Endothelial cell (in vitro differentiated cells): ENCODE results near the gene PRKAG2. TPM values are rescaled to one million over a fixed set of nuclear protein-coding genes. Genes with fewer than 3 reads are reported as not detected.
"Not testable (repeated sequence)": the region's sequence is repeated elsewhere in the genome, so short reads cannot be mapped to it uniquely, and the experiment has no call there.

ENCODE experiments used
- DNase-seq: peaks from one replicate; pipeline ENCODE4 v3.0.0; 2021; ENCODE audit warnings: low spot score
- H3K27ac Mint-ChIP-seq: one replicate; pipeline ENCODE4 v1.8.0; 2021; ENCODE audit warnings: mixed read lengths, inconsistent platforms; ENCODE audit not compliant: unreplicated experiment
- H3K27me3 Mint-ChIP-seq: one replicate; pipeline ENCODE4 v1.8.0; 2021; ENCODE audit warnings: mild to moderate bottlenecking, moderate library complexity, mixed read lengths, inconsistent platforms; ENCODE audit not compliant: unreplicated experiment
- H3K36me3 Mint-ChIP-seq: one replicate; pipeline ENCODE4 v1.8.0; 2021; ENCODE audit warnings: mild to moderate bottlenecking, low read depth, mixed read lengths, inconsistent platforms; ENCODE audit not compliant: unreplicated experiment
- H3K4me1 Mint-ChIP-seq: one replicate; pipeline ENCODE4 v1.8.0; 2021; ENCODE audit warnings: mild to moderate bottlenecking, mixed read lengths, inconsistent platforms; ENCODE audit not compliant: unreplicated experiment
- H3K4me3 Mint-ChIP-seq: one replicate; pipeline ENCODE4 v1.8.0; 2021; ENCODE audit warnings: mild to moderate bottlenecking, mixed read lengths, inconsistent platforms; ENCODE audit not compliant: unreplicated experiment
- H3K9me3 Mint-ChIP-seq: one replicate; pipeline ENCODE4 v1.8.0; 2021; ENCODE audit warnings: mixed read lengths, inconsistent platforms; ENCODE audit not compliant: unreplicated experiment
- total RNA-seq: library from RNA; stranded (reverse); fragmentation: NEBNext Ultra II Directional; extraction: Animal tissue kit (Norgen Biotek cat#: 25700); gene quantifications from one replicate; pipeline ENCODE4 v1.2.1, GENCODE V29; 2021; ENCODE audit not compliant: unreplicated experiment
- TF ChIP-seq, protein P1 (sequence below): fragments of 200-600 bp; sonication (generic); IDR thresholded peaks from one replicate; pipeline ENCODE4 v1.5.0; 2021; ENCODE audit warnings: antibody characterized with exemption; ENCODE audit not compliant: unreplicated experiment

PRKAG2 gene
- total RNA-seq, 1 donor from 2014 or later = 16.0 TPM

DNA sequence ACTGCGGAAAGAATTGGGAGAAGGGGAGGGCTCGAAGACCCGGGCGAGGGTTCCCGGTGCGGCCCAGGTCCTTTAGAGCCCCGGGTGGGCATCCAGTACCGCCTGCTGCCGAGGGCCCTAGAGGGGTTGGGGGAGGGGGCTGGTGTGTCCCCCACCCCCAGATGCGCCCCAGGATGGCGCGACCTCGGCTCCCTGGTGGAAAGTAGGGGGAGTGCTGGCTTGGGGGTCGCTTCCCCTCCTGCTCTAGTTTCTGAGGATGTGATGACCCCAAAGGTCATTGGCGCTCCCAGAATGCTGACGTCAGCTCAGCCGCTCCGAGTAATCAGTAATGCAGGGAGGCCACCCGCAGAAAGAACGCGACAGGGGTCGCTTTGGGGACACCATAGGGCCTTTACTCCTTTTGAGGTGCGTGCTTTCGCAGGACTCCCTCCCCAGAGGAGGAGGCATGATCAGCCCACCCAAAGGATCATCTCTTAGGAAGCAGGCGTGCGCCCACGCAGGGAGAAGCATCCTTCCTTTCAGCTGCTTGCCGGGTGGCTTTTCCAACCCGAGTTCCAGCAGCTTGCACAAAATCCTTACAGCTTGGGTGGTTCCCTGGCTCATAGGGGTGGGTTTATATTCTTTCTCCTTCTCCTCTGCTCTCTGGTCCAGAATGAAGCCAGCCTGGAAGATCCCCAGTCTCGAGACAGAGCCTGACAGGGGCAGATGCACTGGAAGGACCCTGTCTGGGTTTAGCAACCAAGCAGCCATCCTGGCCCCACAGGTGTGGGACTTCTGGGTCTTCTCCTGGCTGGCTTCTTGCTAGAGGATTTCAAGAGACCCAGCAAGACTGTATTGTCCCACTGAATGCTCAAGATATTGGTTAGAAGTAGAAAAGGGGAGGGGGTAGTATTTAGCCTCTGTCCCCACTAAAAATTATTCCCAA lies 1.3 kb upstream of the PRKAG2 start:
- TF ChIP-seq, protein P1, sequence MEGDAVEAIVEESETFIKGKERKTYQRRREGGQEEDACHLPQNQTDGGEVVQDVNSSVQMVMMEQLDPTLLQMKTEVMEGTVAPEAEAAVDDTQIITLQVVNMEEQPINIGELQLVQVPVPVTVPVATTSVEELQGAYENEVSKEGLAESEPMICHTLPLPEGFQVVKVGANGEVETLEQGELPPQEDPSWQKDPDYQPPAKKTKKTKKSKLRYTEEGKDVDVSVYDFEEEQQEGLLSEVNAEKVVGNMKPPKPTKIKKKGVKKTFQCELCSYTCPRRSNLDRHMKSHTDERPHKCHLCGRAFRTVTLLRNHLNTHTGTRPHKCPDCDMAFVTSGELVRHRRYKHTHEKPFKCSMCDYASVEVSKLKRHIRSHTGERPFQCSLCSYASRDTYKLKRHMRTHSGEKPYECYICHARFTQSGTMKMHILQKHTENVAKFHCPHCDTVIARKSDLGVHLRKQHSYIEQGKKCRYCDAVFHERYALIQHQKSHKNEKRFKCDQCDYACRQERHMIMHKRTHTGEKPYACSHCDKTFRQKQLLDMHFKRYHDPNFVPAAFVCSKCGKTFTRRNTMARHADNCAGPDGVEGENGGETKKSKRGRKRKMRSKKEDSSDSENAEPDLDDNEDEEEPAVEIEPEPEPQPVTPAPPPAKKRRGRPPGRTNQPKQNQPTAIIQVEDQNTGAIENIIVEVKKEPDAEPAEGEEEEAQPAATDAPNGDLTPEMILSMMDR = no peak
- Mint-ChIP-seq H3K27me3 (peaks cover 18% of the 10 kb centered on the region), H3K4me3 (no peak overlapping the region), H3K27ac (no peak overlapping the region), H3K9me3 (no peaks in the 10 kb centered on the region), H3K36me3 (no peaks in the 10 kb centered on the region), H3K4me1 (peaks cover 3% of the 10 kb centered on the region)
- no peak for DNase-seq

GRCh38 chr7:151875942-151876898 lies 695 bp downstream of the PRKAG2 start:
- no peak overlapping the region for H3K27ac Mint-ChIP-seq
- peak; percentile 40 for DNase-seq
- TF ChIP-seq, protein P1 = no peak
- H3K36me3 Mint-ChIP-seq = no peaks in the 10 kb centered on the region
- peaks cover 3% of the 10 kb centered on the region for H3K4me1 Mint-ChIP-seq
- H3K9me3 Mint-ChIP-seq = no peaks in the 10 kb centered on the region
- peak overlapping the region; percentile 90 for H3K4me3 Mint-ChIP-seq
- peaks cover 16% of the 10 kb centered on the region for H3K27me3 Mint-ChIP-seq

DNA sequence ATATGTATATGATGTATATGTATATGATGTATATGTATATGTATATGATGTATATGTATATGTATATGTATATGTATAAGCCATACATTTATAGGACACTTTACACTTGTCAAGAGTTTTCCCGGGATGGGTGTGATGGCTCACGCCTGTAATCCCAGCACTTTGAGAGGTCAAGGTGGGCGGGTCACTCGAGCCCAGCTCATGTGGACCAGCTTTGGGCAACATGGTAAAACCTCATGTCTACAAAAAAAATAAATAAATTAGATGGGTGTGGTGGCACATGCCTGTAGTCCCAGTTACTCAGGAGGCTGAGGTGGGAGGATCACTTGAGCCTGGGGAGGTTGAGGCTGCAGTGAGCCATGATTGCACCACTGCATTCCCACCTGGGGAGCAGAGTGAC lies 2.4 kb downstream of the PRKAG2 start:
- not testable (repeated sequence) for H3K9me3 Mint-ChIP-seq, H3K36me3 Mint-ChIP-seq, H3K4me3 Mint-ChIP-seq, H3K27ac Mint-ChIP-seq, DNase-seq, H3K4me1 Mint-ChIP-seq
- H3K27me3 Mint-ChIP-seq = peaks cover 18% of the 10 kb centered on the region

- Mint-ChIP-seq H3K9me3 (no peaks in the 10 kb centered on the region), H3K4me3 (no peak overlapping the region), H3K27ac (no peak overlapping the region), H3K27me3 (peaks cover 21% of the 10 kb centered on the region), H3K36me3 (no peaks in the 10 kb centered on the region), H3K4me1 (peaks cover 3% of the 10 kb centered on the region)
- TF ChIP-seq, protein P1 = no peak
- DNase-seq = no peak
These were observed 3.4 kb downstream of the PRKAG2 start for GRCh38 chr7:151873402-151873965.
